Pulmonary artery endothelial cell (primary cell): ENCODE results near the gene NDUFAB1. TPM values are rescaled to one million over a fixed set of nuclear protein-coding genes. Genes with fewer than 3 reads are reported as not detected.
"Not testable (repeated sequence)": the region's sequence is repeated elsewhere in the genome, so short reads cannot be mapped to it uniquely, and the experiment has no call there.

Source experiments
- DNase-seq: peaks from one replicate; pipeline ENCODE4 v3.0.0-alpha.2; 2011; ENCODE audit warnings: low read depth, low spot score
- total RNA-seq: library from RNA; depleted of rRNA; stranded (reverse); fragments of >200 nt; gene quantifications from 2 replicates; pipeline ENCODE4 v1.2.3, GENCODE V29; 2014

NDUFAB1 gene
- total RNA-seq: 146 and 159 TPM in 2 replicates

DNA sequence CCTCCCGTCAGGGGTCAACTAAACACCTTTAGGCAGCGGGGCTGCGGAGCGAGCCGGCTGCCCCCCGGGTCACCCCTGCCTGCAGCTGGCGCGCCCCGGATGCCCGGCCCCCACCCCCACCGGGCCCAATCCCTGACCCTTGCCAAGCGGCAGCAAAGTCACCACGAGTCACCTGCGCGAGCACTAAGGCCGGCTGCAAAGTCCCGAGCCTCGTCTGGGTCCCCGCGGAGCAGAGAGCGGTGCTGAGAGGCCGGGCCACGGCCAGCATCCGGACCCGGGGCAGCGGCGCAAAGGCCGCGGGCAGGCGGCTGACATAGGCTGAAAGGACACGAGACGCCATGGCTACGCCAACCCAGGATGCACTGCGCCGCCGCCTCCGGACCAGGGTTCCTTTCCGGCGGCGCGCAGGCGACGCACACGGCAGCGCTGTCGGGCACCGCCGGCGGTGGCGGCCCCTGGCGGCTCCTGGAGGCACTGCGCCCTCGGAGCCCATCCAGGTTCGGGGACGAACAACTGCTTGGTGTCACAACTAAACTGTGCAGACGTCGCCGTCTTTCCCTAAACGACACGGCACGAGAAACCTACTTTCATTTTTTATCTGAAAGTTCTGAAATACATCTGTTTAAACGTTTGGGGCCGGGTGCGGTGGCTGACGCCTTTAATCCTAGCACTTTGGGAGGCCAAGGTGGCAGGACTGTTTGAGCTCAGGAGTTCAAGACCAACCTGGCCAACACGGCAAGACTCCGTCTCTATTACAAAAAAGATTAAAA is at the start of gene NDUFAB1:
Gene NDUFAB1, minus strand, starts transcription at position 366 of the 770 bp plus-strand sequence. Its CDS starts 26 bp downstream, at position 340.
- DNase-seq: peak; percentile 59

- no peak for DNase-seq
These were observed 46.2 kb upstream of the NDUFAB1 start for GRCh38 chr16:23642246-23642774.

GRCh38 chr16:23640931-23641765 is 45.0 kb upstream of the NDUFAB1 start, which contains the start of the genes DCTN5 and PALB2:
DCTN5 (plus strand) TSS chr16:23641466; CDS start chr16:23641543, 77 bp downstream.
PALB2 (minus strand) TSS chr16:23641310; CDS start chr16:23641157, 153 bp downstream.
- peak; percentile 82 for DNase-seq

DNA sequence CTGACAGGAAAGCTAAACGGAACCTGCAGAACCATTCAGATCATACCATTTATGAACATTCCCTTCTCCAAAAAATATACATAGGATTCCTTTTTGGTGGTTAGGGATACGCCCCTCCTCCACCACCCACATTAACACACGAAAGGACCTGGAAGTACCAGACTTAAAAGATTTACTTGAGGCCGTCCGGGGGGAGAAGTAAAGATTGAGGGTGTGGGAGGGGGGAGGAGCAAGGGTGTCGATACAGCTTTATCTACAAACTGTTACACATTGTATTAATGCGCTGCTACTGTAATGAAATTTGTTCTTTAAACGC is 44.5 kb upstream of the NDUFAB1 start:
- DNase-seq: no peak

GRCh38 chr16:23635958-23636357 is 39.8 kb upstream of the NDUFAB1 start:
- DNase-seq: no peak

DNA sequence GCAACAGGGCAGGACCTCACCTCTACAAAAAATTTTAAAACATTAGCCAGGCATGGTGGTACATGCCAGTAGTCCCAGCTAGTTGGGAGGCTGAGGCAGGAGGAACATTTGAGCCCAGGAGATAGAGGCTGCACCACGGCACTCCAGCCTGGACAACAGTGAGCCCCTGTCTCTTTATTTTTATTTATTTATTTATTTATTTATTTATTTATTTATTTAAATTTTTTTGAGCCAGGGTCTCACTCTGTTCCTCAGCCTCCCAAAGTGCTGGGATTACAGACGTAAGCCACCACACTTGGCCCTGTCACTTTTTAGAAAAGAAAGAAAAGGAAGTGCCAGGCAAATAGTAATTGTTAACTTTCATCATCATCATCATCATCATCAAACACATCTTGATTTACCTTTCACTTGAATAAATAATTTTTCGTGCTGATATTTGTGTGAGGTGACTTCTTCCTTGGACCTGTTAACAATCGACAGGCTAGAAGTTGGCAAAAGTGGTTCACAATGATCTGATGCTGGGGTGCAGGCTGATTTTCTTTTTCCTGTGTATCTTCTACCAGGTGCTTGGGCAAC is 38.4 kb upstream of the NDUFAB1 start:
- no peak for DNase-seq

DNA sequence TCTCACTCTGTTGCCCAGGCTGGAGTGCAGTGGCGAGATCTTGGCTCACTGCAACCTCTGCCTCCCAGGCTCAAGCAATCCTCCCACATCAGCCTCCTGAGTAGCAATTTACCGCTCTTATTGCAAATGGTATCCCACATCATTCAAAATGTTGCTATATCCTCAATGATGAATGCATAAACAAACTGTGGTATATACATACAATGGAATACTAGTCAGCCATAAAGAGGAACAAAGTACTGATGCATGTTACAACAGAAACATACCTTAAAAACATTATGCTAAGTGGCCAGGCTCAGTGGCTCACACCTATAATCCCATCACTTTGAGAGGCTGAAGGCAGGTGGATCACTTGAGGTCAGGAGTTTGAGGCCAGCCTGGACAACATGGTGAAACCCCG is 35.8 kb upstream of the NDUFAB1 start:
- not testable (repeated sequence) for DNase-seq

DNA sequence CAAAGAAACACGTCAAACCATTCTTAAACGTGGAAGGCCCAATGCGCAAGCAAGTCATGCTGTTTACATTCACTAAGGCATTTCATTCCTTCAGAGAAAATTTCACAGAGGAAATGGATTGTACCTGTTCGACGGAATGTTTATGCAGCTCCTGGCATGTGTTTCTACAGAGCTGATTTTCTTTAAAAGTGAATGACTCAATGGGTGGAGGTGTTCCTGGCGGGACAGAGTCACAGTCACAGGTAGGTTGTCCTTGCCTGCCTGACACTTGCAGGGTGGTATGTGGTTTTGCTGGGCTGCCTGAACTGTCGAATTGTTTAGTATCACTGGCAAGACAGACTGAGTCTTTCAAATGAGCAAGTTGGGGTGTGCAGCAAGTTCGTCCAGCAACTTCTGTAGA is 33.4 kb upstream of the NDUFAB1 start:
- no peak for DNase-seq

DNA sequence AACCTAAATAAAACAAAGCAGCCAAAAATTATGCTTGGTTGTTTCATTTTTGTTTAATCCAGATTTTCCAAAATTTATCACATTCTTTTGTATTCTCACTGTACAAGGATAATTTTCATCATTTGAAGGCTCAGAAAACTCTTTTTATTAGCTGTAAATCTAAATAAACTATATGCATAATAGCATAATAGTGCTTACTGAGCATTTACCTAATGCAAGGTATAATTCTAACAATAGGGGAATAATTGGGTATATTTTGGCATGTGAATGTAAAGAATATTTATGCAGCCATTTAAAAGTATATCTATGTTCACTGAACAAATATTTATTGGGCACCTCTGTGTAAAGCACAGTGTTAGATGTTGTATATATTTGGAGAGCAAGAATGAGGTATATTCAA is 28.0 kb upstream of the NDUFAB1 start:
- no peak for DNase-seq

- no peak for DNase-seq
These were observed 19.7 kb upstream of the NDUFAB1 start for GRCh38 chr16:23615805-23616204.

- DNase-seq: no peak
These were observed 15.8 kb upstream of the NDUFAB1 start for GRCh38 chr16:23611936-23612335.

DNA sequence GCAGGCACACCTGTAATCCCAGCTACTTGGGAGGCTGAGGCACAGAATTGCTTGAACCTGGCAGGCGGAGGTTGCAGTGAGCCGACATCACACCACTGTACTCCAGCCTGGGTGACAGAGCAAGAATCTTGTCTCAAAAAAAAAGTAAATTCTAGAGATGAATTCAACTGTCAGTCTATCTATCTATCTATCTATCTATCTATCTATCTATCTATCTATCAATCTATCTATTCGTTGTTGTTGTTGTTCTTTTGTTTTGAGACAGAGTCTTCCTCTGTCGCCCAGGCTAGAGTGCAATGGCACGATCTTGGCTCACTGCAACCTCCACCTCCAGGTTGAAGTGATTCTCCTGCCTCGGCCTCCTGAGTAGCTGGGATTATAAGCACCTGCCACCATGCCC is 14.8 kb upstream of the NDUFAB1 start:
- not testable (repeated sequence) for DNase-seq

DNA sequence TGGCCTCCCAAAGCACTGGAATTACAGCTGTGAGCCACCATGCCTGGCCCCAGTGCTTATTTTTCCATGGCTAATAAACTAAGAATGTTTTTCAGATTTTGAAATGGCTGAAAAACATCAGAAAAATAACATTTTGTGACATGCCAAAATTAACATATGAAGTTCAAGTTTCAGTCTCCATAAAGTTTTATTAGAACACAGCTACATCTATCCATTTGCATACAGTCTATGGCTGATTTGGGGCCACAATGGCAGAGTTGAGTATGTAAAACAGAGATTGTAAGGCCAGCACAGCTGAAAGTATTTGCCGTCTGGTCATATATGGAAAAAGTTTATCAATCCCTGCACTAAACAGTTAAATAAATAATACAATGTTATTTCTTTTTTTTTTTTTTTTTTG is 13.8 kb upstream of the NDUFAB1 start:
- no peak for DNase-seq

GRCh38 chr16:23608194-23608593 is 12.1 kb upstream of the NDUFAB1 start:
- DNase-seq: peak; percentile 86

DNA sequence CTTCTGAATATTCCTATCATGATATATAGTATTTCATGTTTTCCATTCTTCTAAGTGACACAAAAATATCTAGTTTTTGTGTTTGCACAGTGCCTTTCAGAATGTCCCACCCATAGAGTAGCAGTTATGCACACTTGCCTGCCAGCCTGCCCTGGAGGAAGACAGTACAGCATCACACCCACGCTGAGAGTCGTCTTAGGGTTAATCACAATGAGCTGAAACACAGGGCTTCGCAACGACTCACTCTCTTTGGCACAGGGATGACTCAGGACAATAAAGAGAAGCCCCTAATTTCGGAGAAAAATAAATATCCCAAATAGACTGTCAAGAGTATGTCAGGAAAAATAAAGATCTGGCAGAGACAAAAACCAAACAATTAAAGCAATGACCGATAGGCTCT is 11.6 kb upstream of the NDUFAB1 start:
- no peak for DNase-seq

GRCh38 chr16:23597003-23597756 is 1.1 kb upstream of the NDUFAB1 start:
- DNase-seq: no peak

DNA sequence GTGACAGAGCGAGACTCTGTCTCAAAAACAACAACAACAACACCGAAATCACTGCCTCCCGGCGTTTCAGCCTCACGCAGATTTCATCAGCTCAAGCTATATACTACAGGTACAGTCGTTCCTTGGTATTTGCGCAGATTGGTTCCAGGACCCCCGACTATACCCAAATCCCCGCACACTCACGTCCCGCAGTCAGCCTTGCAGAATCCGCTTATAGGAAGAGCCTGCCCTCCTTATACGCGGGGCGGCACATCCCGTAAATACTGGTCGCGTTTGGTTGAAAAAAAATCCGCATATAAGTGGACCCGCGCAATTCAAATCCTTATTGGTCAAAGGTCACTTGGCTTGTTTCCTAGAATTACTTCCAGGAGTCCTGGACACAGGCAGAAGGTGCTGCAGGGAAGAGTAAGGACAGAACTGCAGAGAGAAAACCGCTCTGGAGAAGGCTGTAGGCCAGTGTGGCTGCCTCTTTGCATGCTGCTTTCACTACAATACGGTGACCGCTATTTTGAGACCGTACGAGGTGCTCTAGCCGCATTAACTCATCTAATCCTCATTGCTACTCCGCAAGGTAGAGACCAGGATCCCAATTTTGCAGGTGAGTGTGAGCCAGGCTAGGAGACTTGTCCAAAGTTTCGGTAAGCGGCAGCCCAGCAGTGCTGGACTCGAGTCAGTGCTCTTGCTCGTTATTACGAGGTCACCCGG is 718 bp downstream of the NDUFAB1 start:
- no peak for DNase-seq

DNA sequence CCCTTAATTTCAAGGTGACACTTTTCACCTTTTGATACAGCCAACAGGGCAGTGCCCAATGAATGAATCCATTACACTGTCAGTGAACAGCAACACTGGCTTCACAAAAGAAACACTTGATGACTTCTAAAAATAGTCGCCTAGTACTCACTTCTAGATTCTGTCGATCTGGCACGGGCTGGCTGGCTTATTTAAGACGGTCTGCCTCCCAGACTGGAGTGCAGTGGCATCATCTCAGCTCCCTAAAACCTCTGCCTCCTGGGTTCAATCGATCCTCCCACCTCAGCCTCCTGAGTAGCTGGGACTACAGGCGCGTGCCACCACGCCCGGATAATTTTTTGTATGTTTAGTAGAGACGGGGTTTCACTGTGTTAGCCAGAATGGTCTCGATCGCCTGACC is 1.9 kb downstream of the NDUFAB1 start:
- DNase-seq: no peak

DNA sequence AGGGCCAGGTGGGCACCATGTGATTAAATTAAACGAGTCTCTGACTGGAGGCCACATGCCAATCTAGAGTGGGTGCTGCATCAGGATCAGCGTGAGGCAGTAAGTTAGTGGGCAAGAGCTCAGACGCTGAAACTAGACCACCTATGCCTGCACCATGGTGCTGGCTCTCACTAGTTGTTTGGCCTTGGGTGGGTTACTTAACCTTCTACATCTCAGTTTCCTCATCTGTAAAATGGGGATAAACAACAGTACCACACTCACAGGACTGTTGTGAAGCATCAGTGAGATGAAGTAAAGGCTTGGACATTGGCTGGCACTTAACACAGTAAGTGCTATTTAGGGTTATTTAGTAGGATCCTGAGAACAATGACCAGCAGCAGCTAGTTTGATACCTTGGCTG is 5.9 kb downstream of the NDUFAB1 start:
- DNase-seq: no peak

GRCh38 chr16:23587726-23588125 is 8.4 kb downstream of the NDUFAB1 start:
- DNase-seq: no peak
